Measurements from ENCODE around the gene RSRC2.
"Not testable (repeated sequence)": the region's sequence is repeated elsewhere in the genome, so short reads cannot be mapped to it uniquely, and the experiment has no call there.

RSRC2 gene

GRCh38 chr12:122526683-122527477, at the start of gene RSRC2, which contains the start of gene KNTC1:
Gene RSRC2 (minus strand): TSS chr12:122526936. CDS start chr12:122526853, 83 bp downstream.
Gene KNTC1 (plus strand): TSS chr12:122527249. CDS start chr12:122530064, 2,815 bp downstream.
- peak; percentile 99 to 100 for DNase-seq

- no peak for DNase-seq
Measured at GRCh38 chr12:122571821-122572220, 45.1 kb upstream of the RSRC2 start.

GRCh38 chr12:122570006-122570405, 43.3 kb upstream of the RSRC2 start:
- not testable (repeated sequence) for DNase-seq

GRCh38 chr12:122569288-122569687, 42.6 kb upstream of the RSRC2 start:
- DNase-seq: no peak

GRCh38 chr12:122566816-122567215, 40.1 kb upstream of the RSRC2 start:
- DNase-seq: not testable (repeated sequence)

- no peak for DNase-seq
Measured at GRCh38 chr12:122563361-122563760, 36.6 kb upstream of the RSRC2 start.

- DNase-seq: no peak
Measured at GRCh38 chr12:122560138-122560537, 33.4 kb upstream of the RSRC2 start.

GRCh38 chr12:122558745-122559641, 32.3 kb upstream of the RSRC2 start:
- no peak for DNase-seq

- DNase-seq: no peak
Measured at GRCh38 chr12:122547330-122547729, 20.6 kb upstream of the RSRC2 start.

- no peak for DNase-seq
Measured at GRCh38 chr12:122545855-122546254, 19.1 kb upstream of the RSRC2 start.

GRCh38 chr12:122544537-122544936, 17.8 kb upstream of the RSRC2 start:
- DNase-seq: no peak

GRCh38 chr12:122538496-122538895, 11.8 kb upstream of the RSRC2 start:
- no peak for DNase-seq

GRCh38 chr12:122537021-122537420, 10.3 kb upstream of the RSRC2 start:
- DNase-seq: peak in 1 of 2 experiments; percentile 16

- DNase-seq: no peak
Measured at GRCh38 chr12:122533856-122534255, 7.1 kb upstream of the RSRC2 start.

GRCh38 chr12:122528992-122529391, 2.3 kb upstream of the RSRC2 start:
- no peak for DNase-seq

GRCh38 chr12:122528582-122528981, 1.8 kb upstream of the RSRC2 start:
- DNase-seq: no peak

GRCh38 chr12:122527478-122527944, 775 bp upstream of the RSRC2 start:
- peak in 1 of 2 experiments; percentile 61 for DNase-seq

GRCh38 chr12:122523846-122524718, 2.7 kb downstream of the RSRC2 start:
- no peak for DNase-seq

GRCh38 chr12:122523280-122523679, 3.5 kb downstream of the RSRC2 start:
- no peak for DNase-seq

- no peak for DNase-seq
Measured at GRCh38 chr12:122520676-122521075, 6.1 kb downstream of the RSRC2 start.

- DNase-seq: no peak
Measured at GRCh38 chr12:122519418-122519817, 7.3 kb downstream of the RSRC2 start.

GRCh38 chr12:122518908-122519307, 7.8 kb downstream of the RSRC2 start:
- no peak for DNase-seq
